Activated B cell treated with CpG ODN at 0.5 μM for 24 hours (primary cell): ENCODE results near the gene ZBTB5. TPM values are rescaled to one million over a fixed set of nuclear protein-coding genes. Genes with fewer than 3 reads are reported as not detected.

Source experiments
- ATAC-seq: fragments of 200-7000 bp; cut with Tn5 transposase; one replicate; pipeline ENCODE4 v1.10.0; 2021; ENCODE audit warnings: low read depth, mild to moderate bottlenecking, moderate library complexity
- CTCF ChIA-PET: fragments of 350-600 bp; sonication (Branson Sonifier 250); formaldehyde crosslinking; loops from one replicate; lab custom pipeline; 2021; ENCODE audit warnings: antibody characterized with exemption; lab: Charles Lee
- POLR2A ChIA-PET: fragments of 350-600 bp; sonication (Branson Sonifier 250); formaldehyde crosslinking; loops from one replicate; lab custom pipeline; 2021; ENCODE audit warnings: antibody characterized with exemption; lab: Charles Lee
- DNase-seq: peaks from one replicate; pipeline ENCODE4 v3.0.0; 2022
- H3K27ac Mint-ChIP-seq: one replicate; pipeline ENCODE4 v1.8.0; 2020; ENCODE audit warnings: mixed read lengths
- H3K27me3 Mint-ChIP-seq: one replicate; pipeline ENCODE4 v1.8.0; 2021; ENCODE audit warnings: mixed read lengths
- H3K36me3 Mint-ChIP-seq: one replicate; pipeline ENCODE4 v1.8.0; 2021; ENCODE audit warnings: low read depth, mixed read lengths
- H3K4me1 Mint-ChIP-seq: one replicate; pipeline ENCODE4 v1.8.0; 2021; ENCODE audit warnings: mixed read lengths
- H3K4me3 Mint-ChIP-seq: one replicate; pipeline ENCODE4 v1.8.0; 2020; ENCODE audit warnings: mild to moderate bottlenecking, mixed read lengths
- H3K9me3 Mint-ChIP-seq: one replicate; pipeline ENCODE4 v1.8.0; 2020; ENCODE audit warnings: mixed read lengths
- CTCF ChIP-seq: fragments of 200-600 bp; IDR thresholded peaks from one replicate; pipeline ENCODE4 v1.8.0; 2022; ENCODE audit warnings: antibody characterized with exemption, mild to moderate bottlenecking
- intact Hi-C: fragments of 100-400 bp; cut with micrococcal nuclease; formaldehyde crosslinking; loops from one replicate; pipeline ENCODE4 v1.15.1; 2024
- total RNA-seq: library from RNA; stranded (reverse); gene quantifications from 2 replicates; pipeline ENCODE4 v1.2.3, GENCODE V29; 2022

The ZBTB5 gene
- total RNA-seq, 1 donor from 2014 or later: 28.1 TPM

DNA sequence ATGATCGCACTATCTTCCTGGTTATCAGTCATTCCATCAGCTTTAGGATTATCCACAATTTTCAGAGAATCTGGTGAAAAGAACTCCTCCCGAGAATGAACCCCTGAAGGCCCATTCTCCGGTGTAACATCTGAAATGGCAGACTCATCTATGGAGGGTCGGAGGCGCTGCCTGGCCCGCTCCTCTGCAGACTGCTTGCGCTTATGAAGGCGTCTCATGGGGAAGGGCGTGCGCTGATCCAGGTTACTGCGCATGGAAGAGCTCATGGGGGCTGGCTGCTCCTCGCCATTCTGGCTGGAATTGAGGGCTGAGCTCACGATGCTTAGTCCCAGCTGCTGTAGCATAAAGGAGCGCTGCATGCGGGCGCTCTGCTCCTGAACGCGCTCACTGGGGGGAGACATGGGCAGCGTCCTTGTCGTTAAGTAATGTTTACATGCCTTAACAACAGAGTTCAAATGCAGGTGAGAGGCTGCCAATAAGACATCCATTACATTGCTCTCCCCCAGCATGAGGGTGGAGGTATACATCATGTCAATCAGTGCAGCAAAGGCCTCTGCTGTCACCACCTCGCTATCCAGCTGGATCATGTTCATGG is 23.4 kb downstream of the ZBTB5 start:
- Mint-ChIP-seq H3K27ac (no peak overlapping the region), H3K36me3 (peaks cover 76% of the 10 kb centered on the region), H3K9me3 (no peaks in the 10 kb centered on the region), H3K27me3 (no peaks in the 10 kb centered on the region), H3K4me3 (no peak overlapping the region), H3K4me1 (peaks cover 2% of the 10 kb centered on the region)
- no peak for TF ChIP-seq CTCF
- intact Hi-C loops: no loop called here
- POLR2A ChIA-PET: interaction anchor here (0.7 to 1.7 kb wide), 3 partner anchors 11 to 22 kb away, joined by 3 to 4 read pairs (median 3); no protein-coding TSS in a partner anchor
- DNase-seq (no peak), ATAC-seq (no peak)
- CTCF ChIA-PET: no interaction called here

GRCh38 chr9:37438359-37438758 is 26.9 kb downstream of the ZBTB5 start:
- ChIA-PET POLR2A (no interaction called here), CTCF (no interaction called here)
- Mint-ChIP-seq H3K27me3 (no peaks in the 10 kb centered on the region), H3K4me3 (no peak overlapping the region), H3K4me1 (peaks cover 2% of the 10 kb centered on the region), H3K9me3 (no peaks in the 10 kb centered on the region), H3K36me3 (peaks cover 93% of the 10 kb centered on the region), H3K27ac (no peak overlapping the region)
- no peak for ATAC-seq
- DNase-seq: no peak
- intact Hi-C loops: no loop called here
- TF ChIP-seq CTCF: no peak

GRCh38 chr9:37437621-37438020 is 27.6 kb downstream of the ZBTB5 start:
- peaks cover 9% of the 10 kb centered on the region for H3K4me1 Mint-ChIP-seq
- H3K4me3 Mint-ChIP-seq: no peak overlapping the region
- CTCF ChIA-PET: no interaction called here
- no peak for ATAC-seq
- H3K36me3 Mint-ChIP-seq: peaks cover 97% of the 10 kb centered on the region
- no peak for TF ChIP-seq CTCF
- intact Hi-C loops: no loop called here
- H3K9me3 Mint-ChIP-seq: no peaks in the 10 kb centered on the region
- POLR2A ChIA-PET: no interaction called here
- no peak for DNase-seq
- H3K27me3 Mint-ChIP-seq: no peaks in the 10 kb centered on the region
- no peak overlapping the region for H3K27ac Mint-ChIP-seq

GRCh38 chr9:37437010-37437409 is 28.2 kb downstream of the ZBTB5 start:
- DNase-seq (no peak), ATAC-seq (no peak)
- ChIA-PET CTCF (no interaction called here), POLR2A (interaction anchor here (1.5 kb wide), 1 partner anchor 10 kb away, joined by 6 read pairs; no protein-coding TSS in a partner anchor)
- H3K27ac Mint-ChIP-seq: no peak overlapping the region
- peaks cover 16% of the 10 kb centered on the region for H3K4me1 Mint-ChIP-seq
- no peak for TF ChIP-seq CTCF
- no peaks in the 10 kb centered on the region for H3K9me3 Mint-ChIP-seq
- intact Hi-C loops: no loop called here
- no peak overlapping the region for H3K4me3 Mint-ChIP-seq
- no peaks in the 10 kb centered on the region for H3K27me3 Mint-ChIP-seq
- peaks cover 95% of the 10 kb centered on the region for H3K36me3 Mint-ChIP-seq

DNA sequence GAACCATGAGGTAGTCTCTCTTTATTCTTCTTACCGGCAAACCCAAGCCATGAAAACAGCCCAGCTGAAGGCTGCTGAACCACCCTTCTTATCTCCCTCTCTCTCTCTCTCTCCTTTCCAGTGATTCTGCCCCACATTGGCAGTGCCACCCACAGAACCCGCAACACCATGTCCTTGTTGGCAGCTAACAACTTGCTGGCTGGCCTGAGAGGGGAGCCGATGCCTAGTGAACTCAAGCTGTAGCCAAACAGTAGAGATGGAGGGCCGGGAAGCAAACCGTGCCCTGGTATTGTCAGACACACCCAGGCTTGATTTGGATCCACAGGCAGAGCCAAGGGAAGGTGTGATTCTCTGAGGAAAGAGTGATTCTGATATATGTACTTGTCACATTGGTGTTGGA is 28.7 kb downstream of the ZBTB5 start:
- no peak for TF ChIP-seq CTCF
- CTCF ChIA-PET: no interaction called here
- Mint-ChIP-seq H3K9me3 (no peaks in the 10 kb centered on the region), H3K27me3 (no peaks in the 10 kb centered on the region), H3K27ac (peak overlapping the region; percentile 37), H3K4me1 (peaks cover 20% of the 10 kb centered on the region), H3K4me3 (no peak overlapping the region), H3K36me3 (peaks cover 95% of the 10 kb centered on the region)
- intact Hi-C loops: no loop called here
- DNase-seq: no peak
- no peak for ATAC-seq
- POLR2A ChIA-PET: interaction anchor here (1.5 kb wide), 1 partner anchor 10 kb away, joined by 6 read pairs; no protein-coding TSS in a partner anchor
